Measurements from ENCODE around the gene GTF2E1.

GTF2E1 gene

DNA sequence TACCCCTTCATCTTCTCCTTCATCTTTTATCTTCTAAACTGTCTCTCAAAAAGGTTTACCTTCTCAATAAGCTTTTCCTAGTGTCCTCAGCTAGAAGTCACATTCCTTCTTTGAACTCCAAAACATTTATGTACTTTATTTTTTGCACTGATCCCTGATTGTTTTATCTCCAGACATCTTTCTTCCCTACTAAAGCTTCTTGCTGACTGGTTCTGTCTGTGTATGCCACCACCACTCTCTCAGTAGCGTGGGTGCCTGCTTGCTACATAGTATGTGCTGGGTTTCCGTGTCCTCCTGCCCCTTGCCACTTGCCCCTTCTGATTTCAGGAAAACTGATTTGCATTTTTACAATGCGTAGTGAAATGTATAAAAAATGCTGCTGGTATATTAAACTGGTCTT lies 24.0 kb downstream of the GTF2E1 start:
- Histone ChIP-seq H3K4me1 (ENCODE audit: control insufficient read depth, low read depth, low read length) (peaks cover 4% of the 10 kb centered on the region), H3K4me3 (ENCODE audit: low read length) (no peak overlapping the region), H3K36me3 (ENCODE audit: control insufficient read depth, insufficient read depth, low read length) (no peaks in the 10 kb centered on the region), H3K79me1 (ENCODE audit: low read length) (peaks cover 15% of the 10 kb centered on the region), H3K9ac (ENCODE audit: low read length) (no peak overlapping the region), H3K27ac (ENCODE audit: low read depth, low read length) (no peak overlapping the region), H4K5ac (ENCODE audit: low read length) (no peak overlapping the region), H3K4me2 (ENCODE audit: low read length) (no peak overlapping the region), H2AK5ac (ENCODE audit: low read length) (no peak overlapping the region), H3K4ac (ENCODE audit: low read depth, low read length) (no peak overlapping the region), H3K18ac (ENCODE audit: low read length) (no peak overlapping the region), H2BK120ac (ENCODE audit: low read depth, low read length) (no peak overlapping the region), H3K56ac (ENCODE audit: low read length) (no peak overlapping the region), H2BK15ac (replicated peaks; ENCODE audit: low read depth) (no peak overlapping the region), H3K79me2 (ENCODE audit: control insufficient read depth, insufficient read depth, low read length) (peaks cover 22% of the 10 kb centered on the region), H3K27me3 (ENCODE audit: insufficient read depth, low read length, poor library complexity) (no peaks in the 10 kb centered on the region), H3K23ac (ENCODE audit: low read length) (no peak overlapping the region), H2BK5ac (ENCODE audit: low read length) (no peak overlapping the region), H4K8ac (ENCODE audit: low read depth, low read length) (no peak overlapping the region)
- no peak for DNase-seq
- WGBS (ENCODE audit: extremely low coverage, insufficient coverage, low lambda C conversion rate) = no CpG with 5 or more reads among the region's 3 CpGs

DNA sequence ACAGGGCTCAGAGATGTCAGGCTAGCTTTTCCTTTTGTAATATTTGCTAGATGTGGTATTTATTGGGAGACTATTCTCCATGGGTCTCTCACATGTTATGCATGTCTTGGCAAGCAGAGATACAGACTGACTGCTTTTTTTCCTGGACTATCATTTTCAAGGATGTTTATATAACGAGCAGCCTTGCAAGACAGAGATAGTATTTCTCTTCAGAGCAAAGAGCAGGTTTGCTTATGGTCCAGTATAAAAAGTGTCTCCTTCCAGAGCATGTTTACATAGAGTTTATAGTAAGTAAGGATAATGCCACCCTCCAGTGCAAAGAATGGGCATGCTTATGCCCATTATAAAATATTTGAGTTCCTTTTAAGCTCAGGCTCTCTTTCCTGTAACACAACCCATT lies 24.6 kb downstream of the GTF2E1 start:
- H3K18ac ChIP-seq (ENCODE audit: low read length) = no peak overlapping the region
- no CpG with 5 or more reads among the region's 1 CpG for WGBS (ENCODE audit: extremely low coverage, insufficient coverage, low lambda C conversion rate)
- H4K5ac ChIP-seq (ENCODE audit: low read length) = no peak overlapping the region
- no peak overlapping the region for H3K56ac ChIP-seq (ENCODE audit: low read length)
- no peak overlapping the region for H2BK5ac ChIP-seq (ENCODE audit: low read length)
- H3K27ac ChIP-seq (ENCODE audit: low read depth, low read length) = no peak overlapping the region
- H3K4me2 ChIP-seq (ENCODE audit: low read length) = no peak overlapping the region
- peaks cover 4% of the 10 kb centered on the region for H3K4me1 ChIP-seq (ENCODE audit: control insufficient read depth, low read depth, low read length)
- H3K36me3 ChIP-seq (ENCODE audit: control insufficient read depth, insufficient read depth, low read length) = no peaks in the 10 kb centered on the region
- H2BK120ac ChIP-seq (ENCODE audit: low read depth, low read length) = no peak overlapping the region
- no peak overlapping the region for H2BK15ac ChIP-seq (replicated peaks; ENCODE audit: low read depth)
- no peak overlapping the region for H4K8ac ChIP-seq (ENCODE audit: low read depth, low read length)
- peaks cover 15% of the 10 kb centered on the region for H3K79me1 ChIP-seq (ENCODE audit: low read length)
- no peaks in the 10 kb centered on the region for H3K27me3 ChIP-seq (ENCODE audit: insufficient read depth, low read length, poor library complexity)
- no peak overlapping the region for H3K9ac ChIP-seq (ENCODE audit: low read length)
- H3K4me3 ChIP-seq (ENCODE audit: low read length) = no peak overlapping the region
- no peak overlapping the region for H3K4ac ChIP-seq (ENCODE audit: low read depth, low read length)
- H3K79me2 ChIP-seq (ENCODE audit: control insufficient read depth, insufficient read depth, low read length) = peaks cover 22% of the 10 kb centered on the region
- H3K23ac ChIP-seq (ENCODE audit: low read length) = no peak overlapping the region
- H2AK5ac ChIP-seq (ENCODE audit: low read length) = no peak overlapping the region
- no peak for DNase-seq

DNA sequence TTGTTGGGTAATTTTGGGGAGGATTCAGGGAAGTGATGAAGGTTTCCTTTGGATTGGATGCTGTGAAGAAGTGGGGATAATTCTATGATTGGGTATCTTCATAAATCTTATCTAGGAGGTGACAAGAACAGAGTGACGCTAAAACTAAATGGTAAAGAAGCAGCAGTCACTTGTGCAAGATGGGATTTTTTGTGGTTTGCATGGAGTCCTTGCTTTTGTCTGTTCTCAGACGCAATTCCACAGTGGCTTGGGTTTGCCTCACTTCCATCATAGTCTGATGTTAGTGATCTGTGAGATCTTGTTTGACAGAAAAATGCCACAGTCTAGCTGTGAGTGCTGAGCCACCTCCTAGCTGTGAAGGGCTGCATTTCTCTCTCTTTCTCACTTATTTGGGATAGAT lies 26.9 kb downstream of the GTF2E1 start:
- Histone ChIP-seq H3K4me1 (ENCODE audit: control insufficient read depth, low read depth, low read length) (no peaks in the 10 kb centered on the region), H3K79me2 (ENCODE audit: control insufficient read depth, insufficient read depth, low read length) (peaks cover 18% of the 10 kb centered on the region), H3K79me1 (ENCODE audit: low read length) (peaks cover 14% of the 10 kb centered on the region), H3K27me3 (ENCODE audit: insufficient read depth, low read length, poor library complexity) (no peaks in the 10 kb centered on the region), H4K8ac (ENCODE audit: low read depth, low read length) (no peak overlapping the region), H3K4ac (ENCODE audit: low read depth, low read length) (no peak overlapping the region), H3K4me2 (ENCODE audit: low read length) (no peak overlapping the region), H3K9ac (ENCODE audit: low read length) (no peak overlapping the region), H3K18ac (ENCODE audit: low read length) (no peak overlapping the region), H2AK5ac (ENCODE audit: low read length) (no peak overlapping the region), H2BK15ac (replicated peaks; ENCODE audit: low read depth) (no peak overlapping the region), H3K36me3 (ENCODE audit: control insufficient read depth, insufficient read depth, low read length) (no peaks in the 10 kb centered on the region), H2BK120ac (ENCODE audit: low read depth, low read length) (no peak overlapping the region), H3K23ac (ENCODE audit: low read length) (no peak overlapping the region), H4K5ac (ENCODE audit: low read length) (no peak overlapping the region), H3K27ac (ENCODE audit: low read depth, low read length) (no peak overlapping the region), H3K56ac (ENCODE audit: low read length) (no peak overlapping the region), H3K4me3 (ENCODE audit: low read length) (no peak overlapping the region), H2BK5ac (ENCODE audit: low read length) (no peak overlapping the region)
- no CpG with 5 or more reads among the region's 2 CpGs for WGBS (ENCODE audit: extremely low coverage, insufficient coverage, low lambda C conversion rate)
- no peak for DNase-seq

DNA sequence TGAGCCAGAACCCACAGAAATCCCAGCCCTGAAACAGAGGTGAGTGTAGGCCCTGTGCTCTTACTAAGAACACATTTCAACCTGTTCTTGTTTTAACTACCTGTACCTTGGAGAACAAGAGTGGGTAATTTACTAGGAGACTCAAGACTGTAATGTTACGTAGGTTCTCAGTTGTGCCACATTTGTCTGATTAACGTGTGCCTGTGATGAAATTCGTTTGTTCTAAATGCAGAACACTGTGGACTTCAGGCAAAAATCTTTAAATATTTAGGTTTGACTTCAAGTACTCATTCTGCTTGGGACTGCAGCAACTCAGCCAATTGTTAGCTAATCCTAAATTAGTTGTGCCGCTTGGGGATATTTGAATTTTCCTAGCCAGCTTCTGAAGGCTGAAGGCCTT lies 28.3 kb downstream of the GTF2E1 start:
- Histone ChIP-seq H3K4ac (ENCODE audit: low read depth, low read length) (no peak overlapping the region), H3K79me1 (ENCODE audit: low read length) (peaks cover 15% of the 10 kb centered on the region), H3K4me2 (ENCODE audit: low read length) (no peak overlapping the region), H4K8ac (ENCODE audit: low read depth, low read length) (no peak overlapping the region), H3K79me2 (ENCODE audit: control insufficient read depth, insufficient read depth, low read length) (peaks cover 18% of the 10 kb centered on the region), H3K56ac (ENCODE audit: low read length) (no peak overlapping the region), H3K18ac (ENCODE audit: low read length) (no peak overlapping the region), H3K27ac (ENCODE audit: low read depth, low read length) (no peak overlapping the region), H3K4me3 (ENCODE audit: low read length) (no peak overlapping the region), H2BK5ac (ENCODE audit: low read length) (no peak overlapping the region), H2BK15ac (replicated peaks; ENCODE audit: low read depth) (no peak overlapping the region), H3K9ac (ENCODE audit: low read length) (no peak overlapping the region), H2AK5ac (ENCODE audit: low read length) (no peak overlapping the region), H3K27me3 (ENCODE audit: insufficient read depth, low read length, poor library complexity) (no peaks in the 10 kb centered on the region), H2BK120ac (ENCODE audit: low read depth, low read length) (no peak overlapping the region), H3K4me1 (ENCODE audit: control insufficient read depth, low read depth, low read length) (no peaks in the 10 kb centered on the region), H3K36me3 (ENCODE audit: control insufficient read depth, insufficient read depth, low read length) (no peaks in the 10 kb centered on the region), H4K5ac (ENCODE audit: low read length) (no peak overlapping the region), H3K23ac (ENCODE audit: low read length) (no peak overlapping the region)
- DNase-seq = no peak
- no CpG with 5 or more reads among the region's 4 CpGs for WGBS (ENCODE audit: extremely low coverage, insufficient coverage, low lambda C conversion rate)

DNA sequence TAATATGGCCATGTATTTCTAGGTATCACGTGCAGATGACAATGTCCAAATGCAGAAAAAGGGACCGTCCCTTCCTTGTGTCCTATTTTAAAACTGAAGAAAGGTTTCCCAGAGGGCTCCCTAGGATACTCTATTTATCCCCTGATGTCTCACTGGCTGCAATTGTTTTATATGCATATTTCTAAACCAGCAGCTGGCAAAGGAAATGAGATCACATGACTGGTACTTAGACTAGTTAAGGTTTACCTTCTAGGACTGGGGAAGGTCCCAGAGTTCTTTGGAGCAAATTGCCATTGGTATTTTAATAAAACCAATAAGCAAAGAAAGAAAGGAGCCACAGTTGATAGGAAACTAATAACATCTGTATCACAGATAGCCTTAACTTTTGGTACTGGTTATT lies 29.5 kb downstream of the GTF2E1 start:
- H3K79me2 ChIP-seq (ENCODE audit: control insufficient read depth, insufficient read depth, low read length) = peaks cover 14% of the 10 kb centered on the region
- H3K56ac ChIP-seq (ENCODE audit: low read length) = no peak overlapping the region
- no peak overlapping the region for H3K4ac ChIP-seq (ENCODE audit: low read depth, low read length)
- no peak overlapping the region for H3K27ac ChIP-seq (ENCODE audit: low read depth, low read length)
- H3K4me3 ChIP-seq (ENCODE audit: low read length) = no peak overlapping the region
- H3K23ac ChIP-seq (ENCODE audit: low read length) = no peak overlapping the region
- H3K9ac ChIP-seq (ENCODE audit: low read length) = no peak overlapping the region
- DNase-seq = no peak
- H3K4me2 ChIP-seq (ENCODE audit: low read length) = no peak overlapping the region
- no CpG with 5 or more reads among the region's 2 CpGs for WGBS (ENCODE audit: extremely low coverage, insufficient coverage, low lambda C conversion rate)
- H4K5ac ChIP-seq (ENCODE audit: low read length) = no peak overlapping the region
- peaks cover 2% of the 10 kb centered on the region for H3K36me3 ChIP-seq (ENCODE audit: control insufficient read depth, insufficient read depth, low read length)
- H3K18ac ChIP-seq (ENCODE audit: low read length) = no peak overlapping the region
- peaks cover 15% of the 10 kb centered on the region for H3K79me1 ChIP-seq (ENCODE audit: low read length)
- H3K4me1 ChIP-seq (ENCODE audit: control insufficient read depth, low read depth, low read length) = no peaks in the 10 kb centered on the region
- H3K27me3 ChIP-seq (ENCODE audit: insufficient read depth, low read length, poor library complexity) = no peaks in the 10 kb centered on the region
- H2AK5ac ChIP-seq (ENCODE audit: low read length) = no peak overlapping the region
- no peak overlapping the region for H4K8ac ChIP-seq (ENCODE audit: low read depth, low read length)
- no peak overlapping the region for H2BK15ac ChIP-seq (replicated peaks; ENCODE audit: low read depth)
- H2BK5ac ChIP-seq (ENCODE audit: low read length) = no peak overlapping the region
- H2BK120ac ChIP-seq (ENCODE audit: low read depth, low read length) = no peak overlapping the region

DNA sequence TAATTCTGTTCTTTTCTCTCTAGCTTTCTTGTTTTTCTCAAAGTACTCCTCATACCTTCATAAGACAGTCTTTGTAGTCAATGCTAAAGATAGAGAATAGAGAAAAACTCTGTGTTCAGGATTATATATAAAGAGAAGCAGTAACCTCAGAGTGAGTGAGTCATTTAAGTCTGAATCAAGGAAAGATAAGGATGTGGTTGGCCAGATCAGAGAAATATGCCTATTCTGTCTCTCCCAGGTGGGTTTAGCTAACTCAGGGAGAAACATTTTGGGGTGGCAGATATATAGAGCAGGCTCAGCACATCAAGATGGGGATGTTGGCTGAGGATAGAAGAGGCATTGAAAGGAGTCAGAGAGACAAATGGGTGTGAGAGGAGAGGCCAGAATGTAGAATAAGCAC lies 31.4 kb downstream of the GTF2E1 start:
- Histone ChIP-seq H3K18ac (ENCODE audit: low read length) (no peak overlapping the region), H3K4ac (ENCODE audit: low read depth, low read length) (no peak overlapping the region), H3K79me1 (ENCODE audit: low read length) (peaks cover 8% of the 10 kb centered on the region), H2BK120ac (ENCODE audit: low read depth, low read length) (no peak overlapping the region), H2BK15ac (replicated peaks; ENCODE audit: low read depth) (no peak overlapping the region), H4K5ac (ENCODE audit: low read length) (no peak overlapping the region), H2AK5ac (ENCODE audit: low read length) (no peak overlapping the region), H3K4me1 (ENCODE audit: control insufficient read depth, low read depth, low read length) (no peaks in the 10 kb centered on the region), H3K9ac (ENCODE audit: low read length) (no peak overlapping the region), H4K8ac (ENCODE audit: low read depth, low read length) (no peak overlapping the region), H3K27ac (ENCODE audit: low read depth, low read length) (no peak overlapping the region), H3K4me3 (ENCODE audit: low read length) (no peak overlapping the region), H3K79me2 (ENCODE audit: control insufficient read depth, insufficient read depth, low read length) (peaks cover 5% of the 10 kb centered on the region), H3K36me3 (ENCODE audit: control insufficient read depth, insufficient read depth, low read length) (peaks cover 2% of the 10 kb centered on the region), H2BK5ac (ENCODE audit: low read length) (no peak overlapping the region), H3K4me2 (ENCODE audit: low read length) (no peak overlapping the region), H3K23ac (ENCODE audit: low read length) (no peak overlapping the region), H3K56ac (ENCODE audit: low read length) (no peak overlapping the region), H3K27me3 (ENCODE audit: insufficient read depth, low read length, poor library complexity) (no peaks in the 10 kb centered on the region)
- no peak for DNase-seq
